ENCODE data around the gene GPC4. TPM values are rescaled to one million over a fixed set of nuclear protein-coding genes. Genes with fewer than 3 reads are reported as not detected.

Gene GPC4
- total RNA-seq, 1 donor from 2014 or later = 9.9 TPM

- ATAC-seq (no peak), DNase-seq (ENCODE audit: missing footprints) (no peak)
- intact Hi-C loops (cut with DNase I) = no loop called here
Measured at GRCh38 chrX:133413218-133413925, 1.9 kb downstream of the GPC4 start.

DNA sequence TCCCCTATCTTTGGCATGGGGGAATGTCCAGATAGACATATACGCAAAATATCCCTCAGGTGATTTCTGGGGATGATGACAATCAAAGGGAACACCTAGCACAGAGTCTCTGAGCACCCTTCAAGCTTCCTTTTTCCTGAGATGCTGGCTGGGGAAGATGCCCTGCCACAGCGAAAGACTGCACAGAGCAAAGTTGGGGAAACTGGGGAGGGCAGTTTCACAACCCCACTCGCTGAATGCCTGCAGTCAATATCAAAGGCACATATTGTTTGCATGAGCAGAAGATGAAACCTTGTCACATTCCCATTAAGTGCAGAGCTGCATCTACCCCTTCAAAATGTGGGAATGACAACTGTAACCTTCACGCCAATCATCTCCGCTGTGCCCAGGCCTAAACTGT lies 2.6 kb downstream of the GPC4 start:
- intact Hi-C loops (cut with DNase I) = no loop called here
- DNase-seq (ENCODE audit: missing footprints) (no peak), ATAC-seq (no peak)

DNA sequence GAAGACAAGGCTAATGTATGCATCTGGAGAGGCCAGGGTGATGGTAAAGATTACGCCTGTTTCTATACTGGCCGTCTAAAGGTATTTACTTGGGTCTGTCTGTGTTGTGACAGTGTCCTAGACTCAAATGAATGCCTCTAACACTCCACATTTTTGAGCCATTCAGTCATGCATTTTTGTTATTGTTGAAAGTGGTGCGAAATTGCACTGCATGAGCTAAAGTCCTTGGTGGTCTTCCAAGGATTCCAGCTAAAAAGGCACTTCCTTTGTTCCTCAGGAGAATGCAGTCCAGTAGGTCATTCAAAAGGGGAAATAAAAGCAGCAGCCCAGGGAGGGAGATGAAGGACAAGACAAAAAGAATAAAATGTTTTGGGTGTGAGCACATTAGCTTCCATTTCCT lies 3.0 kb downstream of the GPC4 start:
- DNase-seq (ENCODE audit: missing footprints) (no peak), ATAC-seq (no peak)
- intact Hi-C loops (cut with DNase I) = no loop called here

DNA sequence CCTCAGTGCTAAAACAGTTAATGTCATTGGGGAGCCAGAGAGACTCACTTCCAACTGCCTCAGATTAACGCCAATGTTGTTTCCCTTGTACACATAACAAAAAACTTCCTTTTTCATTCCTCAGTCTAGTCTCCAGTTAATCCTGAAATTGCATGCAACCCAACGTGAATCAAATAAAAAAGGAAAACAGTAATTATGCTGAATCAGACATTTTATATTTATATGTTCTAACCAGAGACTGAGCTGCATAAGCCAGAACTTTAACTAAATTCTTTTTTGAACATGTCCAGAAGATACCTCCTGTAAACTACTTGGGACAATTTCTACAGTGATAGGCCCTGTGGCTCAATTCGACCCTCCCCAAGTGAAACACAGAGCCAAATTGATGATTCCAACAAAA lies 4.7 kb downstream of the GPC4 start:
- no peak for DNase-seq (ENCODE audit: missing footprints)
- no peak for ATAC-seq
- intact Hi-C loops (cut with DNase I) = no loop called here

DNA sequence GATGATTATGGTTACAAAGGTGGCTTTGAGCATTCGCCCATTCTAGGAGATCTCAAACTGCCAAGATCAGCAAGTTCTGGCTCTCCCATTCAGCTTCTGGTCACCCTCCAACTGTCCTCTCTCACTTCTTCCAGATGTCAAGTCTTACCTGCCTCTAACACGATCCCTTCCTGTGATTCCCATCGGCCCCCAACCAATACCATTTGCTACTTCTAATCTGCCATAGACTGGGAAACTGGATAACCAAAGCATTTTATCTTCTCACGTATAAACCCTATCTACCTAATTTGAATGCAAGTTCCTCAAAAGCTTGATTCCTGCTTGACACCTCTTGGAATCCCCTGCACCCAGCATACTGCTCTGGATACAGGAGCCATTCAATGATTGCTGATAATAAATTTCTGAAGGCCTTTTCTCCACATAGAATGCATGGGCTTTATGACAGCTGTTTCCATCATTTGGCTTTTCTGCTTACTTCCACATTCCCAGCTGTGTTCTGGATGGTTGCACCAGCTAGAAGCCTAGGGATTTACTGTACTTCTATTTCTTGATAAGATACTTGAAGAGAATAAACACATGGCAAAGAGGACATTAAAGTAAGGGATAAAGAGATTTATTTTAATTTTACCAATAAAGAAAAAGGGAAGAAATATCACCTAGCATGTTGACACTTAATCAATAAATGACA lies 9.6 kb downstream of the GPC4 start:
- ATAC-seq (no peak), DNase-seq (ENCODE audit: missing footprints) (no peak)
- intact Hi-C loops (cut with DNase I) = no loop called here

GRCh38 chrX:133403984-133404383 lies 11.3 kb downstream of the GPC4 start:
- intact Hi-C loops (cut with DNase I) = no loop called here
- DNase-seq (ENCODE audit: missing footprints) (no peak), ATAC-seq (no peak)

GRCh38 chrX:133402830-133403625 lies 12.3 kb downstream of the GPC4 start:
- ATAC-seq = no peak
- intact Hi-C loops (cut with DNase I) = no loop called here
- no peak for DNase-seq (ENCODE audit: missing footprints)

DNA sequence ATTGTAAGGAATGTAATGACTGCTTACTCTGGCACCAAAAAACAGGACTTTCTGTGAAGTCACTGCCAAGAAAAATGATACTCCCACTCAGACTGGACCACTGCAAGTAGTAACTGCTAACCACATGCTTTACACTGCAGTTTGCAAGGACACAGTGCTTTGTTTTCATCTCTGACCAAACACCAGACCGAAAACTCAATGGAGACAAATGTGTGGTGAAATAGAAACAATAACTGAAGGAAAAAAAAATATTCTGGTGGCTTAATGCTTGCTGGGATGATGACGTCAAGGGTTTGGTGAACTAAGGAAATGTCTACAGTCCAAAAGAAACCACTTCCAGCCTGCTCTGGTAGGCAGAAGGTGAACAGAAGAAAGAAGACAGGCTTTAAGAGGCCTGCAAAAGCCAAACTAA lies 13.2 kb downstream of the GPC4 start:
- intact Hi-C loops (cut with DNase I) = no loop called here
- DNase-seq (ENCODE audit: missing footprints) (no peak), ATAC-seq (peak; percentile 34)

GRCh38 chrX:133401536-133401935 lies 13.8 kb downstream of the GPC4 start:
- intact Hi-C loops (cut with DNase I) = no loop called here
- ATAC-seq (no peak), DNase-seq (ENCODE audit: missing footprints) (no peak)

- DNase-seq (ENCODE audit: missing footprints) = no peak
- intact Hi-C loops (cut with DNase I) = no loop called here
- ATAC-seq = no peak
Measured at GRCh38 chrX:133399411-133399810, 15.9 kb downstream of the GPC4 start.

DNA sequence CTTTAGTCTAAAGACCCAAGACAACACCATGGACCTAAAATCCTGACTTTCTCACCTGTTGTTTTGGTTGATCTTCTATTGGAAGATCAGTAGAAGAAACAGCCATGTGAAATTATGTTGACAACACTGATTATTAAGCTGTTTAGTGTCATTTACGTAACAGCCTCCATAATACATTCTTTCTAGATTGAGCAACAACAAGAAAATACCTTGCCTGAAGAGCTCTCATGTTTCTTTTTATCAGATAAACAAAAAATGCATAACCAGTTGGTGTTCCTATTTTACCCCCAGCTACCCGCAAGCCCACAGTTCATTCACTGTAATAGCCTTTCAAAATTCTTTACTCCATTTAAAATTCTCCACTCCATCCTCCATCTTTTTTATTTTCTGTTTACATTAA lies 20.5 kb downstream of the GPC4 start:
- ATAC-seq (no peak), DNase-seq (ENCODE audit: missing footprints) (no peak)
- intact Hi-C loops (cut with DNase I) = no loop called here

GRCh38 chrX:133392671-133393070 lies 22.6 kb downstream of the GPC4 start:
- ATAC-seq (no peak), DNase-seq (ENCODE audit: missing footprints) (no peak)
- intact Hi-C loops (cut with DNase I) = no loop called here

DNA sequence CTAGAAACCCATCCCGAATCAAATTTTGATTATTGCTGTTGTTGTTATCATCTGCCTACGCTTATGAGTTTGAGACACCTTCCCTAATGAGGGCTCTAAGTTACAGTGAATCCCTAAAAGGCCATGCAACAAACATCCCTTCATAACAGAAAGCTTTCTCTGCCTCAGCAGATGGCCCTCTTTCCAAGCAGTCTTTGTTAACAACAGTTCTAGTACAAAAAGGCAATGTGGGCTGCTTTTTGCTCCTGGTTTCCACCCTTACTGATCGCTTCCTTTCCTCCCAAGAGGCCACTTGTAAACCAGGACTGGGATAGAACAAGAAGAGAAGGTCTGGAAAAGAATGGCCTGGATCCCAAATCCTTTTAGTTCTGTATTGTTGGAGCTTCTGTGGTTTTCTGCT lies 24.2 kb downstream of the GPC4 start:
- DNase-seq (ENCODE audit: missing footprints) = no peak
- intact Hi-C loops (cut with DNase I) = no loop called here
- no peak for ATAC-seq

DNA sequence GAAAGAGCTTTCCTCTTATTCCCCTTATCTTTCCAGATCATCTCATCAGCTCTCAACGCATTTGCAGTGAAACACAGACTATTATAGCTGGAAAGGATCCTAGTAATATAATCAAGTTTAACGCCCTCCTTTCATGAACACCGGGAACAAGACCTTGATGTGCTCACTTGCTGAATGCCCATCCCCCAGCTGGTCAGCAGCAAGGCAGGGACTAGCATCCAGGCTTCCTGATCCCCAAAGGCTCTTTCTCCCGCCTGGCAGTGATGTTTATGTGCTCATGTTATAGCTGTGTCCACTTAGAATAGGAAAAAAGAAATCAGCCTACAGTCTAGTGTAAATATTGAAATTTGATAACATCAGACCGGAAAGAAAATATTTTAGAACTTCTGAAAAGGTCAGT lies 24.6 kb downstream of the GPC4 start:
- DNase-seq (ENCODE audit: missing footprints) (no peak), ATAC-seq (no peak)
- intact Hi-C loops (cut with DNase I) = no loop called here

DNA sequence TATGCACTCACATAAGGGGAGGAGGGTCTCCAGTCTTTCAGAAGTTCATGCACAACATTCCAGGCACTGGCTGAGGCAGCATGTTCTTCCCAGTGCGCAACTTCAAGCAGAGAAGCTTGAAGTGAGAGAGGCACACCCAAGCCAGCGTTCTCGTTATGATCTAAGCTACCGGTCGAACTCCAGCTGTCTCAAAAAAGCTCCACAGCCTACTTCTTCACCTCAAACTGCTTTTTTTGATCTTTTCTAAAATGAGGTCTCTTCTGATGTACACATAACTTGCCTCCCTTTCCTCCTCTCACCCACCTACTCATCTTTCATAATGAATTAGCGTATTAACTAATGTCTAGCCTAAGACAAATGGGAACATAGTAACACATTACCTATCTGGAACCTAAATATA lies 25.3 kb downstream of the GPC4 start:
- intact Hi-C loops (cut with DNase I) = no loop called here
- no peak for DNase-seq (ENCODE audit: missing footprints)
- ATAC-seq = no peak

DNA sequence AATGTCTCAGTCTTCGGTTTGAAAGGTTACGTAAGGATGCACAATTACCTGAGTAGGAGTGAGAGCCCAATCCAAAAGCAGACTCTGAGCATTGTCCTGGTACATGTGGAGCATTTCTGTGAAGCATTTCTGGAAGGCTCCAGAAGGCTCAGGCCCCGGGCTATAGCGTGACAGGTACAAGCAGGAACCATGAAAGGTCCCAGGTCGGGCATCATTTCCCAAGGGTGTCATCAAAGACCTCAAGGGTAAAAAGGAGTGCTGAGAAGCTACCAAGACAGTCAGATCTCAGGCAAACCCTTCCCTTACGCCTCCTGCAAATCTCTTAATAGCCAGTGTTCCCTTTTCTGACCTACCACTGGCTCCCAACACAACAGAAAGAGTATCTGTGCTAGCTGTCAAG lies 30.8 kb downstream of the GPC4 start:
- DNase-seq (ENCODE audit: missing footprints) = no peak
- intact Hi-C loops (cut with DNase I) = no loop called here
- ATAC-seq = no peak

DNA sequence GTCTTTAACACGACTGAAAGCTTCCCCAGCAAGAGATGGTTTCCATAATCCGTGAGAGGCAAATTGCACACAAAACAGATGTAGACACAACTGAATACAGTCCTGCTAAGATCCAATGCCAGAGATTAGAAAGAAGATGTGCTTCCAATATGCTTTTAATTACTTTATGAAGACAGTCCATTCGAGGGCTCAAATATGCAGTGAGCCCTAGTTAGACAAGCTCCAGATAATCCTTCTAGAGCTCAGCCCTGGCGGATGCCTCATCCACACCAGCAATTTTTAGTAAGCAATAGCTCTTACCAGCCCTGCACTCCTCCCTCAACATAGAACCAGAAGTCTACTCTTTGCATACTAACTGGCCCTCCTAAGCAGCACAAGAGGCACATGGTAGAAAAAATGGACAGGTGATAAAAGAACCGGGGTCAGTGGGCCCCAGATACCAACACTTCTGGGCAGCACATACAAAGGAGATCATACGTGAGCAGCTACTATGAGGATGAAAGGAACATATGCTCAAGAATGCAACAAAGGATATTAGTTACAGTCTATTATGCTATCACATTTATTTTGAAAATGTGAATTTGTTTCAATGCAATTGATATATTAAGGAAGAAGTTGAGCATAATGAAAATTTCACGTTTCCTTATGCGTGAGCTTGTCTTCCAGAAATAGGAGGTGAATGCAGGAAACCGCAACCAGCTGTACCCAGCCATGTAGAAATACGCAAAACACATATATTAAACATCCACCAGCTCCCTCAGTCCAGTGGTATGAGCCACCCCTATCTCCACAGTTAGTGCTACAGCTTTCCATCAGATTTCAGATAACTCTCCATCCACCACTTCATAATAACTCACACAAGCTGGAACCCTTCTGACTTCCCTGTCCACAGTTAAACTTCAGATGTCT lies 34.3 kb downstream of the GPC4 start:
- no peak for DNase-seq (ENCODE audit: missing footprints)
- intact Hi-C loops (cut with DNase I) = no loop called here
- ATAC-seq = no peak

GRCh38 chrX:133376422-133376821 lies 38.9 kb downstream of the GPC4 start:
- ATAC-seq = no peak
- no peak for DNase-seq (ENCODE audit: missing footprints)
- intact Hi-C loops (cut with DNase I) = no loop called here

Measured in Right ventricle myocardium inferior (tissue), 1 donor.